ENCODE results near the gene VWA8. TPM values are rescaled to one million over a fixed set of nuclear protein-coding genes. Genes with fewer than 3 reads are reported as not detected.

Gene VWA8
- total RNA-seq, 4 donors from 2014 or later, result 27.7 to 47.7 (median 39.5) TPM

DNA sequence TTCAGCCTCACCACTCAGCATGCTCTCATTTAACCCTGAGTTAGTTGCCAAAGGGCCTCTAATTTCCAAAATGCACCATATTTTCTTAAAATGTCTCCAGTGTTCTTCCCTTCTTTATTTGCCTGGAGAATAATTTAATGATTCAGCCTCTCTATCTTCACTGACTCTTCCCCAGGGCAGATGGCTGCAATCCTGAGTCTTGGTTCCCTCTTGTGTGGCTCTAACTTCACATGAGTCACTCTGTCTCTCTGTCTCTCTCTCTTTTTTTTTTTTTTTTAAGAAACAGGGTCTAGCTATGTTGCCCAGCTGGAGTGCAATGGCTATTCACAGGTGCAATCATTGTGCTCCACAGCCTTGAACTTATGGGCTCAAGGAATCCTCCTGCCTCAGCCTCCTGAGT, 251.4 kb downstream of the VWA8 start:
- Histone ChIP-seq H3K27ac (no peak overlapping the region), H3K4me1 (no peaks in the 10 kb centered on the region), H3K27me3 (no peaks in the 10 kb centered on the region), H3K9me3 (no peaks in the 10 kb centered on the region), H3K4me3 (no peak overlapping the region), H3K36me3 (no peaks in the 10 kb centered on the region)
- TF ChIP-seq, protein P1, sequence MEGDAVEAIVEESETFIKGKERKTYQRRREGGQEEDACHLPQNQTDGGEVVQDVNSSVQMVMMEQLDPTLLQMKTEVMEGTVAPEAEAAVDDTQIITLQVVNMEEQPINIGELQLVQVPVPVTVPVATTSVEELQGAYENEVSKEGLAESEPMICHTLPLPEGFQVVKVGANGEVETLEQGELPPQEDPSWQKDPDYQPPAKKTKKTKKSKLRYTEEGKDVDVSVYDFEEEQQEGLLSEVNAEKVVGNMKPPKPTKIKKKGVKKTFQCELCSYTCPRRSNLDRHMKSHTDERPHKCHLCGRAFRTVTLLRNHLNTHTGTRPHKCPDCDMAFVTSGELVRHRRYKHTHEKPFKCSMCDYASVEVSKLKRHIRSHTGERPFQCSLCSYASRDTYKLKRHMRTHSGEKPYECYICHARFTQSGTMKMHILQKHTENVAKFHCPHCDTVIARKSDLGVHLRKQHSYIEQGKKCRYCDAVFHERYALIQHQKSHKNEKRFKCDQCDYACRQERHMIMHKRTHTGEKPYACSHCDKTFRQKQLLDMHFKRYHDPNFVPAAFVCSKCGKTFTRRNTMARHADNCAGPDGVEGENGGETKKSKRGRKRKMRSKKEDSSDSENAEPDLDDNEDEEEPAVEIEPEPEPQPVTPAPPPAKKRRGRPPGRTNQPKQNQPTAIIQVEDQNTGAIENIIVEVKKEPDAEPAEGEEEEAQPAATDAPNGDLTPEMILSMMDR (IDR thresholded peaks at IDR 0.05), result no peak
- no peak for TF ChIP-seq POLR2A (IDR thresholded peaks at IDR 0.05)
- DNase-seq, result no peak

DNA sequence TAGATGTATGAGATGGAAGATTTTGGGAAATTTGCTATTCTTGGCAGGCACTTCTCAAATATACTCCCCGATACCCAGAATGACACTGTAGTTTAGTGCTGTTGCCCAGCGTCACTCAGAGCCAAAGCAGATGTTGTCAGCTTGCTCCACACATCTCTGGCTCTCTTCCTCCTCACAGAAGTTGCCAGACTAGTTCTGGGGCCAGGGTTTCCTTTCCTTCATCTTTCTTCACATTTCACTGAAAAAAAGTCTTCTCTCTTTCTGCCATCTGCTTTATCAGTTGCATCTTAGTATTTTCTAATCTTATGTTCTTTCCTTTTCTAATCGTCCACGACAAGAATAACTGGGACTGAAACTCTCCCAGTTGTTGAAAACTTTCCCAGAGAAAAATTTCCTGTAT, 252.2 kb downstream of the VWA8 start:
- no peak overlapping the region for H3K27ac ChIP-seq
- no peak for DNase-seq

GRCh38 chr13:41707194-41707821, 253.6 kb downstream of the VWA8 start:
- TF ChIP-seq, protein P1 (IDR thresholded peaks at IDR 0.05), result no peak
- TF ChIP-seq POLR2A (IDR thresholded peaks at IDR 0.05), result no peak
- no peaks in the 10 kb centered on the region for H3K36me3 ChIP-seq
- H3K4me3 ChIP-seq, result no peak overlapping the region
- no peaks in the 10 kb centered on the region for H3K9me3 ChIP-seq
- DNase-seq, result no peak
- no peaks in the 10 kb centered on the region for H3K27me3 ChIP-seq
- no peaks in the 10 kb centered on the region for H3K4me1 ChIP-seq
- no peak overlapping the region for H3K27ac ChIP-seq

More for the DNA sequence above, 252.2 kb downstream of the VWA8 start:
- Histone ChIP-seq H3K27me3 (no peaks in the 10 kb centered on the region), H3K4me3 (no peak overlapping the region), H3K4me1 (no peaks in the 10 kb centered on the region), H3K36me3 (no peaks in the 10 kb centered on the region), H3K9me3 (no peaks in the 10 kb centered on the region)
- TF ChIP-seq POLR2A (IDR thresholded peaks at IDR 0.05), result no peak
- TF ChIP-seq, protein P1 (IDR thresholded peaks at IDR 0.05), result no peak

DNA sequence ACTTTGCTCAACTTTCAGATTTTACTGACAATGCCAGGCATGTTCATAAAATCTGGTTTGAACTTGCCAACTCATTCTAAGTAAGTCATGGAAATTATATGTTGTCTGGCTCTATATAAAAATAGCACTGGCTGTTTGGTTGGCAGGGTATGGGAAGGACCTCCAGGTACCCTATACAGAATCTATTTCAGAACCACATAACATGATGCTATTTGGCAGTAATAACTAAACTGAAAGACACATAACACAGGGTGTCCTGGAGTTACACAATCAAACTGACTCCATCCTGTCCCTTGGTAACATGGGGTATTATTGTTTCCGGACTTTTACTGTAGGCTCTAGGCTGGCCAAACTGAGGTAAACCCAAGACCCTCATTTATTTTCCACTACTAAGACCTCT, 254.8 kb downstream of the VWA8 start:
- no peak for TF ChIP-seq POLR2A (IDR thresholded peaks at IDR 0.05)
- no peaks in the 10 kb centered on the region for H3K9me3 ChIP-seq
- H3K4me3 ChIP-seq, result no peak overlapping the region
- no peaks in the 10 kb centered on the region for H3K36me3 ChIP-seq
- no peaks in the 10 kb centered on the region for H3K27me3 ChIP-seq
- H3K4me1 ChIP-seq, result no peaks in the 10 kb centered on the region
- no peak for DNase-seq
- H3K27ac ChIP-seq, result no peak overlapping the region

DNA sequence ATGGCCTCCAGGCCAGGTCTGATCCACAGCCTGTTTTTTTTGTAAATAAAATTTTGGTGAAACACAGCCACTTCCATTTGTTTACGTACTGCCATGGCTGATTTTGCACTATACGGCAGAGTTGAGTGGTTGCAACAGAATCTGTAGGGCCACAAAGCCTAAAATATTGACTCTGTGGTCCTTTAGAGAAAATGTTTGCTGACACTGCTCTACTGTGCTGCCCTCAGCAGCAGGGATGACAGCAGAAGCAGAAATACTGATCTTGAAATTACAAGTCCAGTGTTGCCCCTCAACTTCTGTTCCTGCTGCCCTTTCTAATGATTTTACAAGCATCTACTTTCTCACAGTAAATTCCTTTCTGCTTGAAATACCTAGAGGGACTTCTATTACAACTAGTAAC, 258.4 kb downstream of the VWA8 start:
- no peaks in the 10 kb centered on the region for H3K9me3 ChIP-seq
- H3K4me3 ChIP-seq, result no peak overlapping the region
- TF ChIP-seq POLR2A (IDR thresholded peaks at IDR 0.05), result no peak
- TF ChIP-seq, protein P1 (IDR thresholded peaks at IDR 0.05), result no peak
- no peak for DNase-seq
- H3K36me3 ChIP-seq, result peaks cover 0 to 6% (median 0%) of the 10 kb centered on the region in 3 donors
- H3K27ac ChIP-seq, result no peak overlapping the region
- H3K4me1 ChIP-seq, result no peaks in the 10 kb centered on the region
- H3K27me3 ChIP-seq, result no peaks in the 10 kb centered on the region

DNA sequence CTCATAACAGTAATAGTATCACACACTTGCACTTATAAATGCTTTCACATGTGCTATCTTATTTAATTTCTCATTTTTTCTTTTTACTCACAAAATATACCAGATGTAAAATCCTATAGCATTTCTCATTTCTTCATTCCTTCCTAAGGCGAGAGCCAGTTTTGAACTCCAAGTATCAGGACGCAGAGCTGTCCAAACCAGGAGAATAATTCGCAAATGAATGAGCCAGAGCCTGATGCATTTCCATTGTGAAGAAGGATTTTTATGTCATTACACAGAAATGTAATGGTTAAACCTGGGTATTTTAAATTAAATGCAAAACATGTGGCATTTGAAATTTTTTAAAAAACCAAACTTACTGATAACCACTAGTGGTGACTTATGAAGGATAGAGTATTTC, 259.2 kb downstream of the VWA8 start:
- Histone ChIP-seq H3K4me3 (no peak overlapping the region), H3K27me3 (no peaks in the 10 kb centered on the region), H3K9me3 (no peaks in the 10 kb centered on the region), H3K36me3 (peaks cover 0 to 6% (median 0%) of the 10 kb centered on the region in 3 donors), H3K4me1 (no peaks in the 10 kb centered on the region), H3K27ac (no peak overlapping the region)
- no peak for DNase-seq
- TF ChIP-seq, protein P1 (IDR thresholded peaks at IDR 0.05), result no peak
- no peak for TF ChIP-seq POLR2A (IDR thresholded peaks at IDR 0.05)
